Transverse colon (tissue), 4 donors: ENCODE data around the gene SLC38A7. TPM values are rescaled to one million over a fixed set of nuclear protein-coding genes. Genes with fewer than 3 reads are reported as not detected.

ENCODE experiments used
- DNase-seq: peaks from one replicate; pipeline ENCODE4 v3.0.0-alpha.2; 2019
- H3K27ac ChIP-seq, 4 donors: fragments of 200-600 bp; sonication (generic); 2 replicates each; pipeline ENCODE4 v1.5.1; 2016 to 2018; ENCODE audit warnings: inconsistent platforms in 4 of 4
- H3K27me3 ChIP-seq: fragments of 200-600 bp; sonication (generic); 2 replicates; pipeline ENCODE4 v1.5.1; 2017; ENCODE audit warnings: inconsistent platforms
- H3K36me3 ChIP-seq, 4 donors: fragments of 200-600 bp; sonication (generic); 2 replicates each; pipeline ENCODE4 v1.5.1; 2017 to 2019; ENCODE audit warnings: inconsistent platforms in 4 of 4
- H3K4me1 ChIP-seq, 4 donors: fragments of 200-600 bp; sonication (generic); 2 replicates each; pipeline ENCODE4 v1.5.1; 2017 to 2020; ENCODE audit warnings: inconsistent platforms in 4 of 4
- H3K4me3 ChIP-seq, 4 donors: fragments of 200-600 bp; sonication (generic); 1 replicate in 1 of 4; 2 replicates in 3 of 4; pipeline versions ENCODE4 v1.5.1 to v1.6.1; 2017 to 2019; ENCODE audit warnings: inconsistent platforms in 4 of 4
- H3K9me3 ChIP-seq, 2 donors: fragments of 200-600 bp; sonication (generic); 2 replicates each; pipeline ENCODE4 v1.5.1; 2017 to 2019; ENCODE audit warnings: inconsistent platforms in 2 of 2
- CTCF ChIP-seq, 5 experiments: fragments of 200-600 bp in 3 of 5; fragments of 450-650 bp in 2 of 5; sonication (generic) in 3 of 5; IDR thresholded peaks; 1 replicate in 2 of 5; 2 replicates in 3 of 5; pipeline ENCODE4 v1.5.1; 2016 to 2017; ENCODE audit warnings: antibody characterized with exemption in 5 of 5, inconsistent platforms in 3 of 5, mild to moderate bottlenecking in 2 of 5, moderate library complexity in 1 of 5
- EP300 ChIP-seq: sonication (generic); formaldehyde crosslinking; IDR thresholded peaks from one replicate; pipeline ENCODE4 v1.6.1; 2017; ENCODE audit warnings: antibody characterized with exemption, low read depth
- POLR2A ChIP-seq: fragments of 450-650 bp; IDR thresholded peaks from one replicate; pipeline ENCODE4 v1.6.1; 2016; ENCODE audit warnings: antibody characterized with exemption, mild to moderate bottlenecking, moderate library complexity
- POLR2AphosphoS5 ChIP-seq, 3 donors: sonication (generic); formaldehyde crosslinking; IDR thresholded peaks; one replicate each; pipeline ENCODE4 v1.6.1; 2016; ENCODE audit warnings: antibody characterized with exemption in 3 of 3
- WGBS, 2 donors: methylation state at CpG; one replicate each; pipeline ENCODE4 v1.1.5; 2018; ENCODE audit warnings: low coverage in 1 of 2; 5-methylcytosine and 5-hydroxymethylcytosine counted together
- in situ Hi-C, 4 donors: fragments of 200-750 bp; cut with MboI; loops; one replicate each; pipeline versions ENCODE4 v1.15.0 to v1.15.1; 2017; ENCODE audit warnings: low sequenced_read_pairs in 3 of 4, low pct_ligation_motif_present in 1 of 4, low pct_unique_long_range_greater_than_20kb in 1 of 4
- intact Hi-C: fragments of 100-400 bp; cut with DNase I; formaldehyde crosslinking; loops from one replicate; pipeline ENCODE4 v1.15.1; 2023; ENCODE audit warnings: low total_unique reads
- total RNA-seq, 4 donors: library from RNA; depleted of rRNA; stranded (reverse); fragments of >200 nt; gene quantifications; one replicate each; pipeline ENCODE4 v1.1.0, GENCODE V29; 2016

SLC38A7 gene
- total RNA-seq, 4 donors from 2014 or later = 6.7 to 54.5 (median 23.4) TPM

- TF ChIP-seq POLR2AphosphoS5 (IDR thresholded peaks at IDR 0.05) = no peak
- TF ChIP-seq POLR2A = no peak
- TF ChIP-seq CTCF (IDR thresholded peaks at IDR 0.05) = no peak
- no peak for TF ChIP-seq EP300
- Histone ChIP-seq H3K4me1 (no peaks in the 10 kb centered on the region), H3K27ac (no peak overlapping the region), H3K27me3 (no peaks in the 10 kb centered on the region), H3K36me3 (peaks cover 0 to 44% (median 19%) of the 10 kb centered on the region in 4 donors), H3K9me3 (no peaks in the 10 kb centered on the region), H3K4me3 (no peak overlapping the region)
- DNase-seq = no peak
- intact Hi-C loops = no loop called here
- in situ Hi-C loops = no loop called here
- WGBS, 2 donors = 29 to 85% methylated on average over 3 of the region's 3 CpGs
These were observed 38.5 kb upstream of the SLC38A7 start for GRCh38 chr16:58723109-58723508.

- in situ Hi-C loops = no loop called here
- 93 to 97% methylated on average over 7 to 13 of the region's 13 CpGs for WGBS, 2 donors
These were observed 33.4 kb upstream of the SLC38A7 start for GRCh38 chr16:58717994-58718393.

GRCh38 chr16:58716468-58716867 is 31.9 kb upstream of the SLC38A7 start:
- DNase-seq = no peak
- 81 to 83% methylated on average over 4 to 8 of the region's 8 CpGs for WGBS, 2 donors
- no peak overlapping the region for H3K4me3 ChIP-seq
- peaks cover 0 to 71% (median 29%) of the 10 kb centered on the region in 4 donors for H3K36me3 ChIP-seq
- H3K27ac ChIP-seq = no peak overlapping the region
- in situ Hi-C loops (no loop called here), intact Hi-C loops (no loop called here)
- H3K9me3 ChIP-seq = no peaks in the 10 kb centered on the region
- no peak for TF ChIP-seq CTCF (IDR thresholded peaks at IDR 0.05)
- no peak for TF ChIP-seq POLR2AphosphoS5 (IDR thresholded peaks at IDR 0.05)
- TF ChIP-seq POLR2A = no peak
- no peak for TF ChIP-seq EP300
- H3K27me3 ChIP-seq = no peaks in the 10 kb centered on the region
- H3K4me1 ChIP-seq = no peaks in the 10 kb centered on the region

More at GRCh38 chr16:58717994-58718393, 33.4 kb upstream of the SLC38A7 start:
- peaks cover 0 to 76% (median 30%) of the 10 kb centered on the region in 4 donors for H3K36me3 ChIP-seq
- H3K4me3 ChIP-seq = no peak overlapping the region
- no peaks in the 10 kb centered on the region for H3K4me1 ChIP-seq
- H3K9me3 ChIP-seq = no peaks in the 10 kb centered on the region
- H3K27ac ChIP-seq = no peak overlapping the region
- TF ChIP-seq CTCF (IDR thresholded peaks at IDR 0.05) (no peak), POLR2A (no peak), POLR2AphosphoS5 (IDR thresholded peaks at IDR 0.05) (no peak), EP300 (no peak)
- no peak for DNase-seq
- intact Hi-C loops = no loop called here
- H3K27me3 ChIP-seq = no peaks in the 10 kb centered on the region

- Histone ChIP-seq H3K27me3 (no peaks in the 10 kb centered on the region), H3K4me1 (no peaks in the 10 kb centered on the region), H3K36me3 (peaks cover 0 to 49% (median 21%) of the 10 kb centered on the region in 4 donors), H3K9me3 (no peaks in the 10 kb centered on the region), H3K4me3 (no peak overlapping the region), H3K27ac (no peak overlapping the region)
- DNase-seq = no peak
- intact Hi-C loops = no loop called here
- no peak for TF ChIP-seq CTCF (IDR thresholded peaks at IDR 0.05)
- TF ChIP-seq POLR2AphosphoS5 (IDR thresholded peaks at IDR 0.05) = no peak
- TF ChIP-seq EP300 = no peak
- TF ChIP-seq POLR2A = no peak
- WGBS, 2 donors = 64 to 74% methylated on average over 1 of the region's 1 CpG
- in situ Hi-C loops = no loop called here
These were observed 29.2 kb upstream of the SLC38A7 start for GRCh38 chr16:58713742-58714141.
